Measurements from ENCODE around the gene CAMSAP2.

Gene CAMSAP2

GRCh38 chr1:200897259-200897658, 158.6 kb downstream of the CAMSAP2 start:
- TF ChIP-seq MYC (IDR thresholded peaks at IDR 0.05; ENCODE audit: low read depth, low read length) (no peak), CTCF (IDR thresholded peaks at IDR 0.05; ENCODE audit: low read depth, low read length) (no peak), MAX (IDR thresholded peaks at IDR 0.05; ENCODE audit: low read depth, low read length) (no peak), POLR2A (IDR thresholded peaks at IDR 0.05; ENCODE audit: extremely low read depth, insufficient read length) (no peak)
- no peak overlapping the region for H3K4me3 ChIP-seq (ENCODE audit: low read depth, low read length)
- DNase-seq (ENCODE audit: low read depth): no peak

GRCh38 chr1:200899015-200899386, 160.3 kb downstream of the CAMSAP2 start:
- peak; percentile 78 for DNase-seq (ENCODE audit: low read depth)
- TF ChIP-seq CTCF (IDR thresholded peaks at IDR 0.05; ENCODE audit: low read depth, low read length) (no peak), POLR2A (IDR thresholded peaks at IDR 0.05; ENCODE audit: extremely low read depth, insufficient read length) (no peak), MYC (IDR thresholded peaks at IDR 0.05; ENCODE audit: low read depth, low read length) (no peak), MAX (IDR thresholded peaks at IDR 0.05; ENCODE audit: low read depth, low read length) (no peak)
- H3K4me3 ChIP-seq (ENCODE audit: low read depth, low read length): no peak overlapping the region

GRCh38 chr1:200899451-200899915, 160.8 kb downstream of the CAMSAP2 start:
- TF ChIP-seq MAX (IDR thresholded peaks at IDR 0.05; ENCODE audit: low read depth, low read length): no peak
- no peak for TF ChIP-seq MYC (IDR thresholded peaks at IDR 0.05; ENCODE audit: low read depth, low read length)
- no peak for TF ChIP-seq POLR2A (IDR thresholded peaks at IDR 0.05; ENCODE audit: extremely low read depth, insufficient read length)
- no peak for TF ChIP-seq CTCF (IDR thresholded peaks at IDR 0.05; ENCODE audit: low read depth, low read length)

GRCh38 chr1:200899954-200900867, 161.5 kb downstream of the CAMSAP2 start:
- DNase-seq (ENCODE audit: low read depth): no peak
- H3K4me3 ChIP-seq (ENCODE audit: low read depth, low read length): no peak overlapping the region
- TF ChIP-seq MAX (IDR thresholded peaks at IDR 0.05; ENCODE audit: low read depth, low read length) (no peak), MYC (IDR thresholded peaks at IDR 0.05; ENCODE audit: low read depth, low read length) (no peak), POLR2A (IDR thresholded peaks at IDR 0.05; ENCODE audit: extremely low read depth, insufficient read length) (no peak), CTCF (IDR thresholded peaks at IDR 0.05; ENCODE audit: low read depth, low read length) (no peak)

More at GRCh38 chr1:200899451-200899915, 160.8 kb downstream of the CAMSAP2 start:
- H3K4me3 ChIP-seq (ENCODE audit: low read depth, low read length): no peak overlapping the region
- DNase-seq (ENCODE audit: low read depth): peak; percentile 44

- no peak for DNase-seq (ENCODE audit: low read depth)
- no peak for TF ChIP-seq CTCF (IDR thresholded peaks at IDR 0.05; ENCODE audit: low read depth, low read length)
- no peak for TF ChIP-seq MAX (IDR thresholded peaks at IDR 0.05; ENCODE audit: low read depth, low read length)
- no peak for TF ChIP-seq POLR2A (IDR thresholded peaks at IDR 0.05; ENCODE audit: extremely low read depth, insufficient read length)
- no peak for TF ChIP-seq MYC (IDR thresholded peaks at IDR 0.05; ENCODE audit: low read depth, low read length)
- H3K4me3 ChIP-seq (ENCODE audit: low read depth, low read length): no peak overlapping the region
These were observed 162.2 kb downstream of the CAMSAP2 start for GRCh38 chr1:200900877-200901276.
